HCT116 (cell line): Measurements from ENCODE around the gene CAPN15. TPM values are rescaled to one million over a fixed set of nuclear protein-coding genes. Genes with fewer than 3 reads are reported as not detected.

ENCODE experiments used
- ATAC-seq: fragments of 200-7000 bp; cut with Tn5 transposase; 2 replicates; pipeline ENCODE4 v1.9.1; 2020; ENCODE audit warnings: mild to moderate bottlenecking, moderate library complexity
- BruUV-seq: library from RNA; stranded (reverse); fragments of 400-500 nt; replicated peaks from 2 replicates; lab custom pipeline; 2021; lab: Mats Ljungman, UMichigan
- CTCF ChIA-PET: fragments of 300-600 bp; sonication (Branson Sonifier 250); formaldehyde crosslinking; loops from one replicate; lab custom pipeline; 2021; ENCODE audit warnings: antibody characterized with exemption; lab: Charles Lee
- POLR2A ChIA-PET: fragments of 300-600, 350-600 bp; sonication (Branson Sonifier 250); formaldehyde crosslinking; loops from one replicate; lab custom pipeline; 2021; ENCODE audit warnings: antibody characterized with exemption; lab: Charles Lee
- RAD21 ChIA-PET, 2 experiments: fragments of 300-600 bp; sonication (Branson Sonifier 250); formaldehyde crosslinking; loops; one replicate each; lab custom pipeline; 2023; ENCODE audit warnings: low total read pairs in 2 of 2; ENCODE audit not compliant: uncharacterized antibody in 2 of 2, unreplicated experiment in 2 of 2, low non-redundant PET in 1 of 2; lab: Charles Lee
- DNase-seq: peaks from one replicate; pipeline ENCODE4 v3.0.0-alpha.2; 2010; ENCODE audit warnings: low read depth, low spot score
- H2AFZ ChIP-seq: fragments of 200-600 bp; shearing (Covaris generic), sonication (generic); 2 replicates; pipeline ENCODE4 v1.6.1; 2017; ENCODE audit warnings: low read depth, mixed run types, mixed read lengths, antibody characterized with exemption, low read length; ENCODE audit not compliant: poor library complexity, severe bottlenecking
- H3K27ac ChIP-seq: 2 replicates; pipeline ENCODE4 v1.5.1; 2012; ENCODE audit warnings: low read depth, low read length
- H3K27me3 ChIP-seq: fragments of 200-600 bp; sonication (generic); 2 replicates; pipeline ENCODE4 v1.6.1; 2016; ENCODE audit warnings: mixed run types, low read length, mixed read lengths; ENCODE audit not compliant: insufficient read depth
- H3K36me3 ChIP-seq, 2 experiments: fragments of 200-500 bp in 1 of 2; fragments of 200-600 bp in 1 of 2; sonication (Bioruptor generic) in 1 of 2; sonication (generic) in 1 of 2; 2 replicates each; pipeline versions ENCODE4 v1.5.1 to v1.6.1; 2014 to 2016; ENCODE audit warnings: low read length in 2 of 2, inconsistent platforms in 1 of 2, mixed read lengths in 1 of 2, mixed run types in 1 of 2; ENCODE audit not compliant: insufficient read depth in 2 of 2, control insufficient read depth in 1 of 2
- H3K4me1 ChIP-seq, 2 experiments: fragments of 200-600 bp in 1 of 2; sonication (generic) in 1 of 2; 2 replicates each; pipeline versions ENCODE4 v1.5.1 to v1.6.1; 2012 to 2017; ENCODE audit warnings: low read length in 2 of 2, inconsistent platforms in 1 of 2, mild to moderate bottlenecking in 1 of 2, mixed read lengths in 1 of 2, mixed run types in 1 of 2, moderate library complexity in 1 of 2; ENCODE audit not compliant: insufficient read depth in 2 of 2, control insufficient read depth in 1 of 2
- H3K4me2 ChIP-seq: fragments of 200-600 bp; sonication (generic); 2 replicates; pipeline ENCODE4 v1.6.1; 2017; ENCODE audit warnings: mixed run types, low read length, mixed read lengths
- H3K4me3 ChIP-seq, 2 experiments: fragments of 200-600 bp in 1 of 2; sonication (generic) in 1 of 2; replicated peaks in 1 of 2; 2 replicates each; pipeline ENCODE4 v1.5.1; 2011 to 2016; ENCODE audit warnings: low read length in 2 of 2, control low read depth in 1 of 2, low read depth in 1 of 2, mild to moderate bottlenecking in 1 of 2, mixed read lengths in 1 of 2, mixed run types in 1 of 2
- H3K79me2 ChIP-seq: fragments of 200-600 bp; sonication (generic); 2 replicates; pipeline ENCODE4 v1.6.1; 2017; ENCODE audit warnings: mild to moderate bottlenecking, mixed run types, low read length, moderate library complexity, mixed read lengths; ENCODE audit not compliant: insufficient read depth
- H3K9ac ChIP-seq: fragments of 200-600 bp; sonication (generic); 2 replicates; pipeline ENCODE4 v1.6.1; 2016; ENCODE audit warnings: low read length, mixed read lengths
- H3K9me2 ChIP-seq: fragments of 200-600 bp; sonication (generic), shearing (Covaris generic); 2 replicates; pipeline ENCODE4 v1.6.1; 2017; ENCODE audit warnings: mixed run types, mild to moderate bottlenecking, moderate library complexity; ENCODE audit not compliant: insufficient read depth
- H3K9me3 ChIP-seq, 2 experiments: fragments of 200-500 bp in 1 of 2; fragments of 200-600 bp in 1 of 2; sonication (Bioruptor generic) in 1 of 2; sonication (generic) in 1 of 2; 2 replicates each; pipeline ENCODE4 v1.6.1; 2014 to 2017; ENCODE audit warnings: low read length in 2 of 2, mixed read lengths in 2 of 2, inconsistent platforms in 1 of 2, low read depth in 1 of 2, mild to moderate bottlenecking in 1 of 2, mixed run types in 1 of 2, moderate library complexity in 1 of 2; ENCODE audit not compliant: control insufficient read depth in 1 of 2, insufficient read depth in 1 of 2
- H4K20me1 ChIP-seq: fragments of 200-600 bp; sonication (generic), shearing (Covaris generic); 2 replicates; pipeline ENCODE4 v1.6.1; 2017; ENCODE audit warnings: mixed run types, mild to moderate bottlenecking, moderate library complexity; ENCODE audit not compliant: insufficient read depth
- SIN3A ChIP-seq: IDR thresholded peaks from 2 replicates; pipeline ENCODE4 v1.6.1; 2012; ENCODE audit warnings: low read depth
- intact Hi-C: fragments of 100-400 bp; cut with micrococcal nuclease; formaldehyde crosslinking; loops from 2 replicates; pipeline ENCODE4 v1.10.0; 2022
- total RNA-seq: library from RNA; stranded (reverse); gene quantifications from one replicate; pipeline ENCODE4 v1.2.1, GENCODE V29; 2021; ENCODE audit not compliant: unreplicated experiment
- TF ChIP-seq, protein P1 (sequence below), 3 experiments: fragments of 200-600 bp in 1 of 3; sonication (generic) in 1 of 3; IDR thresholded peaks in 2 of 3; conservative IDR thresholded peaks in 1 of 3; 2 replicates each; pipeline ENCODE4 v1.5.1; 2012 to 2017; ENCODE audit warnings: low read depth in 2 of 3, low read length in 2 of 3, antibody characterized with exemption in 1 of 3, borderline replicate concordance in 1 of 3, control low read depth in 1 of 3, mild to moderate bottlenecking in 1 of 3, mixed read lengths in 1 of 3, mixed run types in 1 of 3, moderate library complexity in 1 of 3; ENCODE audit not compliant: insufficient read depth in 1 of 3
- TF ChIP-seq, protein P2 (sequence below): IDR thresholded peaks from 2 replicates; pipeline ENCODE4 v1.6.1; 2012

CAPN15 gene
- total RNA-seq, 1 experiment from 2014 or later: 39.0 TPM

DNA sequence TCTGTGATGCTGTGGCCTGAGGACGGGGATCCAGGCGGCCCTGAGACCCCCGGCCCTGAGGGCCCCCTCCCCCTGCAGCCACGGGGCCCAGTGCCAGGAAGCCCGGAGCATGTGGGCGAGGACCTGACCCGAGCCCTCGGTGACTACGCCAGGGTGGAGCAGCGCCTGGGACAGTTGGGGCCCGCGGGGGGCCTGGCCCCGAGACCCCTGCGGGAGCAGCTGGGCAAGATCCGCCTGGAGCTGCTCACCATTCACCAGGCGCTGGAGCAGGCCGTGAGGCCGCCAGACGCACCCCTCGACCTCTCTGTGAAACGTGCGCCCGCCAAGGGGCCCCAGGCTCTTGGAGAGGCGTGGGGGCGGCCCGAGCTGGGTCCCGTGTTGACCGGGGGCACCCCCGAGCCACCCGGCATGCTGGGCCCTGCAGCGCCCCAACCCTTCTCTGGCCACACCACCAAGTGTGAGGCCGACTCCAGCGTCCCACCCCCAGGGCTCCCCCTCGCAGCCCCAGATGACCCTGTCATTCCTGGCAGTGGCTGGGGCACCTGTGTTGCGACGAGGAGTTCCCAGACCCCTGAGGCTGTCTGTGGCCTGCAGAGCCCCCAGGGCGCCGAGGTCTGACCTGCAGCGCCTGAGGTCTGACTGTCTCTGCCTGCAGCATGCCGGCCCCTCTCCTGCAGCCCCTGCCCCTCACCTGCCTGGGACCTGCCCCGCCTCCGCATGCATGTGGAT is 37.3 kb downstream of the CAPN15 start:
- Histone ChIP-seq H3K36me3 (no peaks in the 10 kb centered on the region), H3K9me3 (no peaks in the 10 kb centered on the region), H3K9me2 (no peaks in the 10 kb centered on the region), H3K4me1 (peaks cover 7 to 16% of the 10 kb centered on the region in 2 experiments), H3K27me3 (no peaks in the 10 kb centered on the region), H4K20me1 (no peaks in the 10 kb centered on the region), H3K4me3 (no peak overlapping the region), H3K27ac (no peak overlapping the region), H3K9ac (no peak overlapping the region), H2AFZ (no peak overlapping the region), H3K4me2 (no peak overlapping the region), H3K79me2 (no peaks in the 10 kb centered on the region)
- ChIA-PET POLR2A (no interaction called here), CTCF (no interaction called here), RAD21 (no interaction called here)
- no peak for DNase-seq
- no TSS peak for BruUV-seq
- ATAC-seq: no peak
- no peak for TF ChIP-seq SIN3A
- TF ChIP-seq, protein P1, sequence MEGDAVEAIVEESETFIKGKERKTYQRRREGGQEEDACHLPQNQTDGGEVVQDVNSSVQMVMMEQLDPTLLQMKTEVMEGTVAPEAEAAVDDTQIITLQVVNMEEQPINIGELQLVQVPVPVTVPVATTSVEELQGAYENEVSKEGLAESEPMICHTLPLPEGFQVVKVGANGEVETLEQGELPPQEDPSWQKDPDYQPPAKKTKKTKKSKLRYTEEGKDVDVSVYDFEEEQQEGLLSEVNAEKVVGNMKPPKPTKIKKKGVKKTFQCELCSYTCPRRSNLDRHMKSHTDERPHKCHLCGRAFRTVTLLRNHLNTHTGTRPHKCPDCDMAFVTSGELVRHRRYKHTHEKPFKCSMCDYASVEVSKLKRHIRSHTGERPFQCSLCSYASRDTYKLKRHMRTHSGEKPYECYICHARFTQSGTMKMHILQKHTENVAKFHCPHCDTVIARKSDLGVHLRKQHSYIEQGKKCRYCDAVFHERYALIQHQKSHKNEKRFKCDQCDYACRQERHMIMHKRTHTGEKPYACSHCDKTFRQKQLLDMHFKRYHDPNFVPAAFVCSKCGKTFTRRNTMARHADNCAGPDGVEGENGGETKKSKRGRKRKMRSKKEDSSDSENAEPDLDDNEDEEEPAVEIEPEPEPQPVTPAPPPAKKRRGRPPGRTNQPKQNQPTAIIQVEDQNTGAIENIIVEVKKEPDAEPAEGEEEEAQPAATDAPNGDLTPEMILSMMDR (IDR thresholded peaks at IDR 0.05 in 2 of 3, conservative IDR thresholded peaks at IDR 0.05 in 1 of 3; ENCODE audit: borderline replicate concordance in 1 of 3, insufficient read depth in 1 of 3, low read depth in 2 of 3, low read length in 2 of 3): no peak
- TF ChIP-seq, protein P2, sequence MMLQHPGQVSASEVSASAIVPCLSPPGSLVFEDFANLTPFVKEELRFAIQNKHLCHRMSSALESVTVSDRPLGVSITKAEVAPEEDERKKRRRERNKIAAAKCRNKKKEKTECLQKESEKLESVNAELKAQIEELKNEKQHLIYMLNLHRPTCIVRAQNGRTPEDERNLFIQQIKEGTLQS: no peak
- intact Hi-C loops: no loop called here
